Measurements from ENCODE around the gene MVP. TPM values are rescaled to one million over a fixed set of nuclear protein-coding genes. Genes with fewer than 3 reads are reported as not detected.

MVP gene
- polyA plus RNA-seq, 1 donor from 2014 or later = 2.5 TPM

GRCh38 chr16:29834079-29834478 lies 13.8 kb downstream of the MVP start:
- Histone ChIP-seq H3K9me3 (ENCODE audit: low read length) (no peaks in the 10 kb centered on the region), H4K20me1 (ENCODE audit: insufficient read depth) (no peaks in the 10 kb centered on the region), H3F3A (ENCODE audit: insufficient read depth, low read length, poor library complexity, severe bottlenecking) (no peaks in the 10 kb centered on the region), H3K9me2 (ENCODE audit: insufficient read depth, low read length) (no peaks in the 10 kb centered on the region), H2AFZ (ENCODE audit: low read depth, low read length) (no peak overlapping the region), H3K27me3 (ENCODE audit: insufficient read depth, low read depth, low read length) (no peaks in the 10 kb centered on the region), H3K36me3 (ENCODE audit: insufficient read depth, low read length) (no peaks in the 10 kb centered on the region), H3K4me3 (ENCODE audit: low read length) (no peak overlapping the region), H3K79me2 (replicated peaks; ENCODE audit: insufficient read depth, low read length) (no peaks in the 10 kb centered on the region), H3K9ac (ENCODE audit: low read length) (no peak overlapping the region), H3K4me2 (ENCODE audit: low read length) (no peak overlapping the region), H3K27ac (ENCODE audit: low read length) (no peak overlapping the region)
- TF ChIP-seq EZH2 (IDR thresholded peaks at IDR 0.05; ENCODE audit: borderline replicate concordance, insufficient read depth, low read length, poor library complexity, severe bottlenecking) (no peak), RAD21 (conservative IDR thresholded peaks at IDR 0.05) (no peak), CTCF (IDR thresholded peaks at IDR 0.05; ENCODE audit: poor library complexity, severe bottlenecking) (no peak), TAF1 (IDR thresholded peaks at IDR 0.05; ENCODE audit: low read depth) (no peak), MXI1 (conservative IDR thresholded peaks at IDR 0.05; ENCODE audit: poor library complexity, severe bottlenecking) (no peak), SMC3 (conservative IDR thresholded peaks at IDR 0.05; ENCODE audit: poor library complexity) (no peak), EP300 (conservative IDR thresholded peaks at IDR 0.05; ENCODE audit: poor library complexity, severe bottlenecking) (no peak), POLR2AphosphoS5 (IDR thresholded peaks at IDR 0.05) (no peak)
- TF ChIP-seq, protein P1, sequence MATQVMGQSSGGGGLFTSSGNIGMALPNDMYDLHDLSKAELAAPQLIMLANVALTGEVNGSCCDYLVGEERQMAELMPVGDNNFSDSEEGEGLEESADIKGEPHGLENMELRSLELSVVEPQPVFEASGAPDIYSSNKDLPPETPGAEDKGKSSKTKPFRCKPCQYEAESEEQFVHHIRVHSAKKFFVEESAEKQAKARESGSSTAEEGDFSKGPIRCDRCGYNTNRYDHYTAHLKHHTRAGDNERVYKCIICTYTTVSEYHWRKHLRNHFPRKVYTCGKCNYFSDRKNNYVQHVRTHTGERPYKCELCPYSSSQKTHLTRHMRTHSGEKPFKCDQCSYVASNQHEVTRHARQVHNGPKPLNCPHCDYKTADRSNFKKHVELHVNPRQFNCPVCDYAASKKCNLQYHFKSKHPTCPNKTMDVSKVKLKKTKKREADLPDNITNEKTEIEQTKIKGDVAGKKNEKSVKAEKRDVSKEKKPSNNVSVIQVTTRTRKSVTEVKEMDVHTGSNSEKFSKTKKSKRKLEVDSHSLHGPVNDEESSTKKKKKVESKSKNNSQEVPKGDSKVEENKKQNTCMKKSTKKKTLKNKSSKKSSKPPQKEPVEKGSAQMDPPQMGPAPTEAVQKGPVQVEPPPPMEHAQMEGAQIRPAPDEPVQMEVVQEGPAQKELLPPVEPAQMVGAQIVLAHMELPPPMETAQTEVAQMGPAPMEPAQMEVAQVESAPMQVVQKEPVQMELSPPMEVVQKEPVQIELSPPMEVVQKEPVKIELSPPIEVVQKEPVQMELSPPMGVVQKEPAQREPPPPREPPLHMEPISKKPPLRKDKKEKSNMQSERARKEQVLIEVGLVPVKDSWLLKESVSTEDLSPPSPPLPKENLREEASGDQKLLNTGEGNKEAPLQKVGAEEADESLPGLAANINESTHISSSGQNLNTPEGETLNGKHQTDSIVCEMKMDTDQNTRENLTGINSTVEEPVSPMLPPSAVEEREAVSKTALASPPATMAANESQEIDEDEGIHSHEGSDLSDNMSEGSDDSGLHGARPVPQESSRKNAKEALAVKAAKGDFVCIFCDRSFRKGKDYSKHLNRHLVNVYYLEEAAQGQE (IDR thresholded peaks at IDR 0.05; ENCODE audit: borderline replicate concordance) = no peak

DNA sequence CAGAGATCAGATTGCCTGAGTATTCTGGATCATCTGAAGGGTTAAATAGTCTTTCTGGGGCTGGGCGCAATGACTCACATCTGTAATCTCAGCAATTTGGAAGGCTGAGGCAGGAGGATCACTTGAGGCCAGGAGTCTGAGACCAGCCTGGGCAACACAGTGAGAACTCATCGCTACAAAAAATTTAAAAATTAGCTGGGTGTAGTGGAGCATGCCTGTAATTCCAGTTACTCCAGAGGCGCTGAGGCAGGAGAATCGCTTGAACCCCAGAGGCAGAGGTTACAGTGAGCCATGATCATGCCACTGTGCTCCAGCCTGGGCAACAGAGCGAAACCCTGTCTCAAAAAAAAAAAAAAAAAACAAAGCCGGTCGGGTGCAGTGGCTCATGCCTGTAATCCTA lies 15.7 kb downstream of the MVP start:
- no peaks in the 10 kb centered on the region for H3F3A ChIP-seq (ENCODE audit: insufficient read depth, low read length, poor library complexity, severe bottlenecking)
- H2AFZ ChIP-seq (ENCODE audit: low read depth, low read length) = no peak overlapping the region
- H3K9me2 ChIP-seq (ENCODE audit: insufficient read depth, low read length) = no peaks in the 10 kb centered on the region
- no peak overlapping the region for H3K4me2 ChIP-seq (ENCODE audit: low read length)
- H3K79me2 ChIP-seq (replicated peaks; ENCODE audit: insufficient read depth, low read length) = no peaks in the 10 kb centered on the region
- H3K9ac ChIP-seq (ENCODE audit: low read length) = no peak overlapping the region
- H3K27me3 ChIP-seq (ENCODE audit: insufficient read depth, low read depth, low read length) = no peaks in the 10 kb centered on the region
- no peaks in the 10 kb centered on the region for H3K9me3 ChIP-seq (ENCODE audit: low read length)
- no peak overlapping the region for H3K27ac ChIP-seq (ENCODE audit: low read length)
- no peaks in the 10 kb centered on the region for H4K20me1 ChIP-seq (ENCODE audit: insufficient read depth)
- H3K36me3 ChIP-seq (ENCODE audit: insufficient read depth, low read length) = no peaks in the 10 kb centered on the region
- no peak overlapping the region for H3K4me3 ChIP-seq (ENCODE audit: low read length)
- TF ChIP-seq TAF1 (IDR thresholded peaks at IDR 0.05; ENCODE audit: low read depth) (no peak), MXI1 (conservative IDR thresholded peaks at IDR 0.05; ENCODE audit: poor library complexity, severe bottlenecking) (no peak), CTCF (IDR thresholded peaks at IDR 0.05; ENCODE audit: poor library complexity, severe bottlenecking) (no peak), POLR2AphosphoS5 (IDR thresholded peaks at IDR 0.05) (no peak), RAD21 (conservative IDR thresholded peaks at IDR 0.05) (no peak), EP300 (conservative IDR thresholded peaks at IDR 0.05; ENCODE audit: poor library complexity, severe bottlenecking) (no peak), SMC3 (conservative IDR thresholded peaks at IDR 0.05; ENCODE audit: poor library complexity) (no peak), EZH2 (IDR thresholded peaks at IDR 0.05; ENCODE audit: borderline replicate concordance, insufficient read depth, low read length, poor library complexity, severe bottlenecking) (no peak)
- TF ChIP-seq, protein P1 (IDR thresholded peaks at IDR 0.05; ENCODE audit: borderline replicate concordance) = no peak

All from neural cell (in vitro differentiated cells).